ENCODE results near the gene ACE.

ACE gene

GRCh38 chr17:63517825-63518534, 41.1 kb downstream of the ACE start:
- DNase-seq, result no peak

DNA sequence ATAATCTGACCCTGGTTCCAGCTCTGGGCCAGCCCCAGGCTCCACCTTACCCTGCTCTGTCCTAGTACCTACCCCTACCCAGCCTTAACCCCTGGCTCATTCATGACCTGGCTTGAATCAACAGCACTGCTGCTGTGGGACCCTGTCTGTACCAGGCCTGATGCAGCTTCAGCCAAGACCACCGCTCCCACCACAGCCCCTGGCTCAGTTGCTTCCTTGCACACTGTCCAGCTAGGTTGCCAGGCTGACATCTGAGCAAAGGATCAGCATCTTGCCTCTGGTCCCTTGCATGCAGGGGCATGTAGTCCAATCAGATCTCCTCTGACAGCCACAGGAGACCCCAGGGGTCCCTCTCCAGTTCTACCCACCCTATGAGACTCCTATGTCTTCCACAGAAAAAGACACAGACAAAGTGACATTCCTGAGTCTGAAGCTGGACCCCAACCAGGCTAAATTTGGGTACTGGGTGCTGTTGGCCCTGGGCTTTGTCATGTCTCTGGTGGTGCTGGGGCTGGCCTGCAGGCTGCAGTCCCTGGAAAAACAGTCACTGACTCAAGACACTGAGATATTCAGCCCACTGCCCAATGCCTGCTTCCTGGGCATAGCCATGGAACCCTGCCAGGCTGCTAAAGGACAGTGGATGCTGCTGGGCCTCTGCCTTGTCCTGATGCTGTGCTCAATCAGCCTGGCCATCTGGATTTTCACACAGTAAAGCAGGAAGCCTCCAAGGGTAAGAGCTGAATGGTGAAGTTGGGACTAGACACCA, 42.4 kb downstream of the ACE start:
- DNase-seq, result no peak

DNA sequence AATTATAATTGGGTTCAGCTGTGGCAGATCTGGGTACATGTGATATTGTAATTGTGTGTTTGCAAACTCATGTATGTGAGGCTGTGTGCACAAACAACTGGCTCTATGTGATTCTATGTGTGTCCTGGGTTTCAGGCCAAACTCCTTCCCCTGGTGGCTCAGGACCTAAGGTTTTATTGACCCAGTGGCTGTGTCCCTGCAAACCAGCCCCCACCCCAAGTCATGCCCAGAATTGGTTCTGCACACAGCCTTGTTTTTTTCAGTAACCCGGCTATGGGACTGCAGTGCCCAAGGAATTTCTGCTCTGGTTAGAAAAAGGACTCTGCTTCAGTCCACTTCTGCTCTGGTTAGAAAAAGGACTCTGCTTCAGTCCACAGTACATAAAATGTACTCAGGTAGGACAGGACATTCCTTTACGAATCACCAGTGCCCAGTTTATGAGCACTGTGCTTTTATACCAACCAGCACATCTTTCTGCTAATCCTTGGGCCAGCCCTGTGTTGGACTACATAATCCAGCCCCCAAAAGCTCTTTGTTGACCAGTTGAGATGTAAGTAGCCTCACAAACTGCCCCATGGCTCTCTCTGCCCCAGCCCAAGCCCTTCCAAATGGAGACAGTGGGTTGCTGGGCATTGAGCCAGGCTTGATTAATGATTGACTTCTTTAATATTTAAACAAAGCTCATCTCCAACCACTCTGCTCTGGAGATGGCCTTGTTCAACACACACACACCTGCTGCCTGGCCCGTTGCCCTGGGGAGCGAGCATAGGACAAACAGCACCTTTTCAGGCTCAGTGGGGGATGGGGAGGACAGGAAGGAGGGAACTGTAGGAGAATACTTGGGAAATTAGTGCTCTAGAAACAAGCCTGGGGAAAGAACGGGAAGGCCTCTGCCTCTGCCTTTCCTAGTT, 43.4 kb downstream of the ACE start:
- DNase-seq, result no peak

- no peak for DNase-seq
These were observed 46.5 kb downstream of the ACE start, which contains the start of gene KCNH6 for GRCh38 chr17:63523253-63523855. Gene KCNH6 (plus strand): TSS chr17:63523358. CDS start chr17:63523414, 56 bp downstream.

DNA sequence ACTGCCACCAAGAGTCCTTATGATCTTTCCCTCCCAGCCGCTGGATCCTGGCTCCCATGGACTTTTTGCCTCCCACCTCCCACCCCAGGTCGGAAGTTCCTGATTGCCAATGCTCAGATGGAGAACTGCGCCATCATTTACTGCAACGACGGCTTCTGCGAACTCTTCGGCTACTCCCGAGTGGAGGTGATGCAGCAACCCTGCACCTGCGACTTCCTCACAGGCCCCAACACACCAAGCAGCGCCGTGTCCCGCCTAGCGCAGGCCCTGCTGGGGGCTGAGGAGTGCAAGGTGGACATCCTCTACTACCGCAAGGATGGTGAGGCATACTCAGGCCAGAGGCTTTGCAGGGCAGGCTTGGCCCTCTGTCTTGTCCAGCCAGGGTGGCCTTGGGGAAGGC, 47.2 kb downstream of the ACE start:
- no peak for DNase-seq

GRCh38 chr17:63525190-63525946, 48.5 kb downstream of the ACE start:
- DNase-seq, result no peak

GRCh38 chr17:63526861-63527260, 50.0 kb downstream of the ACE start:
- DNase-seq, result no peak

- DNase-seq, result no peak
These were observed 51.3 kb downstream of the ACE start for GRCh38 chr17:63528183-63528582.

GRCh38 chr17:63529711-63530556, 53.1 kb downstream of the ACE start:
- DNase-seq, result no peak

GRCh38 chr17:63530557-63531021, 53.7 kb downstream of the ACE start:
- no peak for DNase-seq

GRCh38 chr17:63531022-63531965, 54.4 kb downstream of the ACE start:
- no peak for DNase-seq

DNA sequence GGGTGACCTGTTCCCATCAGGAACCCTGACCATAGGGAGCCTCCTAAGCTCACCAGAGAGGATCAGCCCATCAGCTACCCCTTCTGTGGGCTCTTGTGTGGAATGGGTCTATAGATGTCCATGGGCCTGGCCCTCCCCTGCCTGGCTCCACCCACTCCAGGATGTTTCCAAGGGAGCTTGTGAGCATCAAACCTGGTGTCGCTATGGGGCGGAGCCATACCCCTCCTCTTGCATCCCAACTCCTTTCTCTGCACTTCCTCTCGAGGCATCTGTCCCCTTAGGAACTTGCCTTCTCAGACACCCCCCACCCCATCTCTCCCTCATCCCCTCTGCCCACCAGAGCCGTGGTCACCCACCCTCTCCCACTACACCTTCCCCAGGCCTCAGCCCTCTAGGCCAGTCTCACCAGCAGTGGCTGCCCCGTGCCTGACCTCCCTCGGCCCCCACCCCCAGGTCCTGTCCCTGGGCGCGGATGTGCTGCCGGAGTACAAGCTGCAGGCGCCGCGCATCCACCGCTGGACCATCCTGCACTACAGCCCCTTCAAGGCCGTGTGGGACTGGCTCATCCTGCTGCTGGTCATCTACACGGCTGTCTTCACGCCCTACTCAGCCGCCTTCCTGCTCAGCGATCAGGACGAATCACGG, 56.7 kb downstream of the ACE start:
- DNase-seq, result no peak

GRCh38 chr17:63534078-63534570, 57.3 kb downstream of the ACE start:
- DNase-seq, result no peak

DNA sequence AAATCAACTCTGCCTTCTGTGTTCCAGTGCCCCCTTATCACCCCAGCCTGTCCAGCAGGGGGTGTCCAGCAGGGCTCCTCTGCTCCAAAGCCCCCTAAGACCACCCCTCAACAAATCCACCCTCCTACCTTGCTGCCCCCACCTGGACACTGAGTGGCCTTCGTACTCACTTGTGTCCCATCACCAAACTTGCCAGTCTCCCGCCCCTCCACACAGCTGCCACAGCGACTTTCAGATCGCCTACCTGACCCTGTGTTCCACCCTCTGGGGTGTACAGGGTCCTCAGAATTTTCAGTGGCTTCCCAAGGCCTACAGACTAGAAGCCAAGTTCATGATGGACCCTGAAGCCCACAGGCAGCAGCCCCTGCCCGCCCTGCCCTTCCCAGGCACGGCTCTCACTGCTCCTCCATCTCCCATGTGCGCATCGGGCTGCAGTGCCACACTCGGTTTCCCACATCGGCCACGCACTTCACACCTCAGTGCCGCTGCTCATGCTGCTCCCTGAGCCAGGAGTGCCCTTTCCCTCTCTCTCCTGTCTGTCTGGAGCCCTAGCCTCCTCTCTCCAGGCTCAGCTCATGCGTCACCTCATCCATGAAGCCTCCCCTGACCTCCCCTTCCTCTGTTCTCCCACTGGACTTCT, 58.1 kb downstream of the ACE start:
- no peak for DNase-seq

DNA sequence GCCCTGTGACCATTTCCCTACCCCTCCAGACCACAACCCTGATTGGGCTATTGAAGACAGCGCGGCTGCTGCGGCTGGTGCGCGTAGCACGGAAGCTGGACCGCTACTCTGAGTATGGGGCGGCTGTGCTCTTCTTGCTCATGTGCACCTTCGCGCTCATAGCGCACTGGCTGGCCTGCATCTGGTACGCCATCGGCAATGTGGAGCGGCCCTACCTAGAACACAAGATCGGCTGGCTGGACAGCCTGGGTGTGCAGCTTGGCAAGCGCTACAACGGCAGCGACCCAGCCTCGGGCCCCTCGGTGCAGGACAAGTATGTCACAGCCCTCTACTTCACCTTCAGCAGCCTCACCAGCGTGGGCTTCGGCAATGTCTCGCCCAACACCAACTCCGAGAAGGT, 58.8 kb downstream of the ACE start:
- no peak for DNase-seq

DNA sequence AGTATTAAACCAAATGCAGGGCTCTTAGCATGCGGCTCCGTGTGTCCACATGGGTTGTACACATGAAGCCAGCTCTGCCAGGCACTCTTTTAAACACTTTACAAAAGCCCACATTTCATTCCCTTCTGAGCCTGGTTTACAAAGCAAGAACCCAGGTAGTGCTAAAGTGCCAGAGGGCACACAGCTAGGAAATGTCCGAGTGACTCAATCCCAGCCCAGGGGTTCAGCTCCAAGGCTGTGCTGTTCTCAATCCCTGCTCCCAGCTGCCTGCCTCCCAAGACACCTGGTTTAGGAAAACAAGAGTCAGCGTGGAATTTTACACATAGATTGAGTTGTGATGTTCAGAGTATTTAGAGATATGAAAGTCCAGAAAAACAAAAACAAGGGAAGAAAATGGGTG, 60.1 kb downstream of the ACE start:
- no peak for DNase-seq

GRCh38 chr17:63537991-63538692, 61.3 kb downstream of the ACE start:
- no peak for DNase-seq

Data from effector CD4-positive, alpha-beta T cell (primary cell).